Right lobe of liver (tissue), 6 donors: ENCODE measurements around the gene PTGS1. TPM values are rescaled to one million over a fixed set of nuclear protein-coding genes. Genes with fewer than 3 reads are reported as not detected.
A peak's percentile ranks its signal among the peaks of the same experiment; 100 is the strongest.
"Not testable (repeated sequence)": the region's sequence is repeated elsewhere in the genome, so short reads cannot be mapped to it uniquely, and the experiment has no call there.

ENCODE experiments used
- ATAC-seq, 4 donors: fragments of 200-7000 bp; cut with Tn5 transposase; one replicate each; pipeline ENCODE4 v1.9.1; 2020; ENCODE audit warnings: mild to moderate bottlenecking in 4 of 4, moderate library complexity in 4 of 4
- DNase-seq, 3 donors: peaks; one replicate each; pipeline ENCODE4 v3.0.0-alpha.2; 2020
- H3K27ac ChIP-seq, 3 donors: fragments of 200-600 bp; one replicate each; pipeline ENCODE4 v1.8.0; 2022
- H3K27me3 ChIP-seq, 2 donors: fragments of 200-600 bp; one replicate each; pipeline ENCODE4 v1.8.0; 2022
- H3K36me3 ChIP-seq, 4 donors: fragments of 200-600 bp; sonication (generic) in 1 of 4; one replicate each; pipeline versions ENCODE4 v1.5.1 to v1.8.0; 2017 to 2022; ENCODE audit warnings: control low read depth in 1 of 4
- H3K4me1 ChIP-seq, 4 donors: fragments of 200-600 bp; sonication (generic) in 1 of 4; one replicate each; pipeline versions ENCODE4 v1.5.1 to v1.8.0; 2017 to 2022; ENCODE audit warnings: control low read depth in 1 of 4
- H3K4me3 ChIP-seq, 3 donors: fragments of 200-600 bp; one replicate each; pipeline ENCODE4 v1.8.0; 2022
- H3K9me3 ChIP-seq, 4 donors: fragments of 200-600 bp; sonication (generic) in 1 of 4; one replicate each; pipeline versions ENCODE4 v1.5.1 to v1.8.0; 2017 to 2022; ENCODE audit warnings: control low read depth in 1 of 4
- CTCF ChIP-seq, 4 donors: fragments of 200-600 bp in 3 of 4; fragments of 450-650 bp in 1 of 4; IDR thresholded peaks; one replicate each; pipeline versions ENCODE4 v1.5.1 to v1.8.0; 2016 to 2022; ENCODE audit warnings: antibody characterized with exemption in 4 of 4, mild to moderate bottlenecking in 2 of 4
- POLR2A ChIP-seq: fragments of 450-650 bp; IDR thresholded peaks from one replicate; pipeline ENCODE4 v1.6.1; 2017; ENCODE audit warnings: antibody characterized with exemption, mild to moderate bottlenecking
- WGBS: methylation state at CpG from one replicate; pipeline ENCODE4 v1.1.6; 2018; ENCODE audit warnings: low coverage, low lambda C conversion rate; ENCODE audit not compliant: insufficient coverage; ENCODE audit errors: missing lambda C conversion rate; 5-methylcytosine and 5-hydroxymethylcytosine counted together
- intact Hi-C, 2 donors: fragments of 100-400 bp; cut with DNase I; formaldehyde crosslinking; loops; one replicate each; pipeline versions ENCODE4 v1.11.2 to v1.14.1; 2022
- long read RNA-seq: library from polyadenylated mRNA; unstranded; transcript quantifications from one replicate; pipeline ENCODE4 v2.0.0, GENCODE V29; 2019
- total RNA-seq, 6 experiments: library from RNA; depleted of rRNA in 2 of 6; stranded (reverse); fragments of >200 nt in 2 of 6; fragmentation: NEBNext Ultra II Directional in 3 of 6; extraction: Animal tissue kit (Norgen Biotek cat#: 25700) in 3 of 6; gene quantifications; one replicate each; pipeline versions ENCODE4 v1.1.0 to v1.2.4, GENCODE V29; 2016 to 2023
- donor health status: DM: no; HTN: yes; CAD: no.
- donor health status: DM: no; HTN: no; CAD: no.
- donor health status: DM: no; HTN: no; CAD: no.
- donor health status: DM: no; HTN: yes; CAD: no.
- donor health status: DM: no; HTN: yes; CAD: no.

Gene PTGS1
- total RNA-seq = 1 to 10 TPM; 1.7 to 3.6 (median 2.4) TPM
- long read RNA-seq = 0 reads

DNA sequence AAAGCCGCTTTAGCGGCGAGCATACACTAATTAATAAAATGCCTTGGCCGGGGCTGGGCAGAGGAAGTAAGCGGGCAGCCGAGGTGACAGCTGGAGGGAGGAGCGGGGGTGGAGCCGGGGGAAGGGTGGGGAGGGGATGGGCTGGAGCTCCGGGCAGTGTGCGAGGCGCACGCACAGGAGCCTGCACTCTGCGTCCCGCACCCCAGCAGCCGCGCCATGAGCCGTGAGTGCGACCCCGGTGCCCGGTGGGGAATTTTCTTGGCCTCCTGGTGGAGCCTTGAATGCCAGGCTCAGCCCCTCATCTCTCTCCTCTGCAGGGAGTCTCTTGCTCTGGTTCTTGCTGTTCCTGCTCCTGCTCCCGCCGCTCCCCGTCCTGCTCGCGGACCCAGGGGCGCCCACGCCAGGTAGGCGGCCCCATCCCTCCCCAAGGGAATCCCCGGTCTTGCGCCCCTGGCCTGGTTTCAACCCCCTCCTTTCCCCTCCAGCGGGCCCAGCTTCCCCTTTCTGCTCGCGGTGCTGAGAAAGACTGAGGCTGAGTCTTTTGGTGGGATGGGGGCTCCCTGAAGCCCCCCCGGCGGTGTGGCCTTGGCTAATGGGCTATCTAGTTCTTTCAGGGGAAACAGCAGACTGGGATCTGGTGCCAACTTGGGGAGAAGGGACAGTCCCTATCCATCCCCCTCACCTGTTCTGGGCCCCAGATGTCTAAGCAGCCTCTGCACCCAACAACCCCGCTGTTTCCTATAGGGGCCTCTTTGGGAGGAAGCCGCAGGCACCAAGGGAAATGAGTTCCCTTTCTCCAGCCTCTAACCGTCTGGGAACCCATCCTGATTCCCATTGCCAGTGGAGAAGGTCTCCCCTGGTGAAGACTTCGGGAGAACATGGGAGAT is at the start of gene PTGS1:
Gene PTGS1 (plus strand): TSS at position 156 of the 887 bp plus-strand sequence. CDS start 61 bp downstream, at position 217.
- H3K36me3 ChIP-seq = no peaks in the 10 kb centered on the region
- no peaks in the 10 kb centered on the region for H3K27me3 ChIP-seq
- H3K9me3 ChIP-seq = no peaks in the 10 kb centered on the region
- H3K4me1 ChIP-seq = peaks cover 0 to 9% (median 0%) of the 10 kb centered on the region in 4 donors
- 3% methylated on average over 6 of the region's 39 CpGs for WGBS
- H3K27ac ChIP-seq = no peak within 1 kb of the TSS
- peak; percentile 62 to 79 (median 70) for ATAC-seq
- H3K4me3 ChIP-seq = peak within 1 kb of the TSS; percentile 18 to 37 (median 25)
- intact Hi-C loops = no loop called here
- TF ChIP-seq POLR2A = no peak
- TF ChIP-seq CTCF (IDR thresholded peaks at IDR 0.05) = no peak
- DNase-seq = peak; percentile 48 to 68 (median 61)

- Histone ChIP-seq H3K9me3 (no peaks in the 10 kb centered on the region), H3K4me3 (no peak overlapping the region), H3K36me3 (peaks cover 0 to 16% (median 5%) of the 10 kb centered on the region in 4 donors), H3K27me3 (no peaks in the 10 kb centered on the region), H3K4me1 (peaks cover 0 to 13% (median 3%) of the 10 kb centered on the region in 4 donors), H3K27ac (no peak overlapping the region)
- TF ChIP-seq CTCF (IDR thresholded peaks at IDR 0.05) = no peak
- TF ChIP-seq POLR2A = no peak
- no peak for DNase-seq
- intact Hi-C loops = no loop called here
- 100% methylated on average over 1 of the region's 2 CpGs for WGBS
- ATAC-seq = no peak
Observed at GRCh38 chr9:122322553-122322952, 48.3 kb upstream of the PTGS1 start.

GRCh38 chr9:122324665-122325064 is 46.2 kb upstream of the PTGS1 start:
- H3K4me3 ChIP-seq, intact Hi-C loops, DNase-seq, H3K9me3 ChIP-seq, H3K27me3 ChIP-seq: not testable (repeated sequence)
- H3K4me1 ChIP-seq = peaks cover 0 to 13% (median 3%) of the 10 kb centered on the region in 4 donors
- ATAC-seq = peak; percentile 52 to 77 (median 64)
- WGBS = 20% methylated on average over 1 of the region's 1 CpG
- H3K36me3 ChIP-seq = peaks cover 0 to 24% (median 5%) of the 10 kb centered on the region in 4 donors
- H3K27ac ChIP-seq = peak overlapping the region in 2 of 3 donors; percentile 27 to 43

DNA sequence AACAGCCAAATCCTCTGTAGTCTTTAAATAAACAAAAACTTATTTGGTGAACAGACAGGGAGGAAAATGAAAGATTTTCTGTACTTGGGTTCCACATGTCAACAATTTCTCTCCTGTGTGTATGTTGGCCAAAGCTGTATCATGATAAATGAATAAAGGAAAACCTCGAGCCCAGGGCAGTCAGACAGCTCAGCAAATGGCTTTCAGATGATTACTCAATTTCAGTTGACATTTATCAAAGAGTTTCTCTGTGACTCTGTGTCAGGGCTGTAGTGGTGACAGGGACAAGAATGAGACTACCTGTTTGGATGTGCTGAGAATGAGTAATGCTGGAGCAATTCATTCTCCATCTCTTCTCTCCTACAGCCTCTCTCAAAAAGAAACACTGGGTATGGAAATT is 45.7 kb upstream of the PTGS1 start:
- Histone ChIP-seq H3K36me3 (peaks cover 0 to 24% (median 5%) of the 10 kb centered on the region in 4 donors), H3K27me3 (no peaks in the 10 kb centered on the region), H3K27ac (peak overlapping the region in 2 of 3 donors; percentile 27 to 43), H3K9me3 (no peaks in the 10 kb centered on the region), H3K4me1 (peaks cover 0 to 13% (median 3%) of the 10 kb centered on the region in 4 donors), H3K4me3 (no peak overlapping the region)
- intact Hi-C loops = no loop called here
- ATAC-seq (peak; percentile 82 to 94 (median 92)), DNase-seq (no peak)
- TF ChIP-seq CTCF (IDR thresholded peaks at IDR 0.05) (no peak), POLR2A (no peak)
- WGBS = 0% methylated on average over 1 of the region's 1 CpG

GRCh38 chr9:122327175-122327574 is 43.6 kb upstream of the PTGS1 start:
- TF ChIP-seq CTCF (IDR thresholded peaks at IDR 0.05) (no peak), POLR2A (no peak)
- WGBS = 95% methylated on average over 2 of the region's 2 CpGs
- Histone ChIP-seq H3K9me3 (no peaks in the 10 kb centered on the region), H3K4me3 (no peak overlapping the region), H3K4me1 (peaks cover 0 to 13% (median 3%) of the 10 kb centered on the region in 4 donors), H3K36me3 (peaks cover 0 to 24% (median 5%) of the 10 kb centered on the region in 4 donors), H3K27me3 (no peaks in the 10 kb centered on the region), H3K27ac (no peak overlapping the region)
- intact Hi-C loops = no loop called here
- ATAC-seq (no peak), DNase-seq (no peak)
